GM19240 (cell line): Measurements from ENCODE around the gene BCAS4.
A peak's percentile ranks its signal among the peaks of the same experiment; 100 is the strongest.

ENCODE experiments used
- DNase-seq: peaks from one replicate; pipeline ENCODE4 v3.0.0; 2011; ENCODE audit warnings: low spot score; ENCODE audit not compliant: insufficient read length

BCAS4 gene

DNA sequence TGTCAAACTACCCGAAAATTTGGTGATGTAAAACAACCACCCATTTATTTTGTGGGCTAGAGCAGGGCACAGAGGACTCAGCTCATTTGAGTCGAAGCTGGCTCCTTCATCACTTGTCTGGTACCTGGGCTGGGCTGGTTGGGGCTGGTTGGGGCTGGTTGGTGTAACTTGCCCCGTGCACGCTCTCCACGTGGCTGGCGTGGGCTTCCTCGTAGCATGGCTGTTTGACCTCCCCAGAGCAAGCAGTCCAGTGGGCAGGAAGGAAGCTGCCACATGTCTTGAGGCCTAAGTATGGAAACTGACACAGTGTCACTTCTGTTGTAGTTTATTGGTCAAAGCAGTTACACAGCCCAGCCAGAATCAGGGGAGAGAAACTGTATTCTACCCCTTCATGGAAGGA is 27.1 kb downstream of the BCAS4 start:
- no peak for DNase-seq

GRCh38 chr20:50823319-50823718 is 28.5 kb downstream of the BCAS4 start:
- DNase-seq, result no peak

- no peak for DNase-seq
These were observed 29.3 kb downstream of the BCAS4 start for GRCh38 chr20:50824137-50824536.

DNA sequence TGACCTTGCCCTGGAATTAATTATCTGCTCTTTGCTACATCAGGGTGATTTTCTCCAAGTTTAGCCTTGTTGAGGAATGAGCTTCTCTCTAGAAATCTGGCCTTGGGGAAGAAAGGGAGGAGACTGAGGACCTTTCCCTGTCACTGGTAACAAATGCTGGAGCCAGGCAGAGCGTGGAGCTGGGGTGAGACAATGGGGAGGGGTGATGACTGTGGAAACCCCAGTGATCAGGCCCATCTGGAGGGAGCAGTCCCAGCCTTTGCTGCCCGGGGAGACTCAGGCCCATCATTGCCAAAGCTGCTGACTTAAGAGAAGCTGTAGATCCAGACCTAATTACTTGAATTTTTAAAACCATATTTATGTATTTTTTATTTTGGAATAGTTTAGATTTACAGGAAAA is 31.3 kb downstream of the BCAS4 start:
- DNase-seq, result no peak

- DNase-seq, result no peak
These were observed 33.7 kb downstream of the BCAS4 start for GRCh38 chr20:50828363-50829136.

GRCh38 chr20:50831622-50832021 is 36.8 kb downstream of the BCAS4 start:
- no peak for DNase-seq

GRCh38 chr20:50834599-50835005 is 39.7 kb downstream of the BCAS4 start:
- no peak for DNase-seq

GRCh38 chr20:50837532-50838321 is 42.9 kb downstream of the BCAS4 start:
- DNase-seq, result peak; percentile 52

GRCh38 chr20:50838322-50838625 is 43.4 kb downstream of the BCAS4 start:
- no peak for DNase-seq

GRCh38 chr20:50838707-50839385 is 44.0 kb downstream of the BCAS4 start:
- DNase-seq, result no peak

- DNase-seq, result no peak
These were observed 48.0 kb downstream of the BCAS4 start for GRCh38 chr20:50842821-50843220.

- no peak for DNase-seq
These were observed 48.7 kb downstream of the BCAS4 start for GRCh38 chr20:50843331-50844276.

GRCh38 chr20:50844430-50845100 is 49.7 kb downstream of the BCAS4 start:
- DNase-seq, result peak; percentile 90

GRCh38 chr20:50845566-50846215 is 50.8 kb downstream of the BCAS4 start:
- no peak for DNase-seq

DNA sequence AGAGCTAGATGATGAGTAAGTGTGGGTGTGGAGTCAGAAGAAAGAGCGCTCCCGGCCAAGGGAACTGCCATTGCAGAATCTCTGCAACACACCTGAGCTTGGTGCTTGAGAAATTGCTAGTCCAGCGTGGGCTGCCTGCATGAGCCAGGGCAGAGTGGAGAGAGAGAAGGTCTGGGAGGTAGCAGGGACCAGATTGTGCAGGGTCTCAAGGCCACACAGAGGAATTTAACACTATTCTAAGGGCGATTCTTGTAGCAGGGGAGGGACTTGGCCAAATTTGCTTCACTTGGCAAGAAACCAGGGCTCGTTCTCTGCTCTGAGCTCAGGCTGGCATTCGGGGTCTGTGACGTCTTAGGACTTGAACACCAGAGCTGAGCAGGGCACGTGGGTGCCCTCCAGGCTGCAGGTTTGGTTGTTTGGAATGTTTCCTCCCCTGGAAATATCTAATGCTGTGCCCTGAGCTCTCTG is 53.5 kb downstream of the BCAS4 start:
- no peak for DNase-seq

GRCh38 chr20:50848846-50849673 is 54.2 kb downstream of the BCAS4 start:
- DNase-seq, result no peak

DNA sequence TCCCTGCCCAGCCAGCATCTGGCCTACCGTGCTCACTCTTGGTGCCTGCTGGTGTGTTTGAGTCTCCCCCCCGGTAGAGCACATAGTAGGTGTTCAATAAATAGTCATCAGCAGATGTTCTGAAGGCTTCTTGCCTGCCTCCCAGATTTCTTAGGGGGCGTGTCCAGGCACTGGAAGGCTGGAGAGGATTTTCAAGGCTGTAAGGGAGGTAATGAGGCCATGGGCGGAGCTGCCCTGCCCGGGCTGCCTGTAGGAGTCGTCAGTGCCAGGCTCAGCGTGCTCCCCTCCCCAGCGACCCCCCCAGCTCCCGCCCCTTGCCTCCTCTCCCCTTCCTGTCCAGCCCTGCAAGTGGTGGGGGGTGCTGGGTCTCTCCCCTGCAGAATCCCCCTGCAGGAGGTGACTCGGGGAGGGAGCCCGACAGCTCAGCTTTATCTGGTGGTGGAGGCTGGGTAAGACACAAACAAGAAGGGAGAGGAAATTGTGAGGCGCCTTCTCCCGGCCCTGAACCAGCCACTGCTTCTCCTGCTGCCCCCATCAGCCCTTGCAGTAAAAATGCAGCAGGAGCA is 55.9 kb downstream of the BCAS4 start:
- no peak for DNase-seq

DNA sequence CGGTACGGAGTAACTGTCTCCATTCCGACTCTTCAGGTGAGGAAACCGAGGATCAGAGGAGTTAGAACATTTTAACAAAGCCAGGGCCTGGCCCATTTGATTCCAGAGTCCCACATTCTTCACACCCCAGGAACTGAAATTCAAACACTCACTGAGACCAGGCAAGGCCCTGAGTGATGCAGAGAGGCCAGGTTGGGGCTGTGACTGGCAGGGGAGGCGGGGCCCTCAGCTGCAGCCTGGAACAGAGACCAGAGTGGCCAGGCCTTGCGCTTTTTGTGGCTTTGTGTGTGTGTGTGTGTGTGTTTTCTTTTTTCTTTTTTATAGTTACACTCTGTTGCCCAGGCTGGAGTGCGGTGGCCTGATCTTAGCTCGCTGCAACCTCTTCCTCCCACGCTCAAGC is 57.2 kb downstream of the BCAS4 start:
- no peak for DNase-seq
